Nucleus accumbens (tissue), 56 donors: ENCODE results near the gene SOBP.

Experiments used
- DNase-seq, 56 donors: peaks; one replicate each; lab custom pipeline; 2025; lab: John Stamatoyannopoulos, UW

Gene SOBP

DNA sequence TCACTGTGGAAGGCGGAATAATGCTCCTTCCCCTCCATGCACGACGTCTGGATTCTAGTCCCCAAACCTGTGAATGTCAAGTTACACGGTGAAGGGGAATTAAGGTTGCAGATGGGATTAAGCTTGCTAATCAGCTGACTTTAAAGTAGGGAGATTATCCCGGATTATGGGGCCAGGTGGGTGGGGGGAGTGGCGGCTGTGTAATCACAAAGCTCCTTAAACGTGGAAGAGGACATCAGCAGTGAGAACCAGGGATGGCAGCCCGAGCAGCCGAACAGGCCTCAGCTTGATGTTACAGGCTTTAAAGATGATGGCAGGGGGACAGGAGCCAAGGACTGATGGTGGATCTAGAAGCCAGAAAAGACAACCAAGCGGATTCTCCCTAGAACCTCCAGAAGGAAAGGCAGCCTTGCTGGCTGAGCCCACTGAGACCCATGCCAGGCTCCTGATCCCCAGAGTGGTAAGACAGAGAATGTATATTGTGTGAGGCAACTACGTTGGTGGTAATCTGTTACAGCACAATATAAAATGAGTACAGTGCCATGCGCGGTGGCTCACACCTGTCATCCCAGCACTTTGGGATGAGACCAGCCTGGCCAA lies 216.7 kb downstream of the SOBP start:
- no peak for DNase-seq

- DNase-seq = no peak
Observed at GRCh38 chr6:107707346-107708275, 217.7 kb downstream of the SOBP start.

GRCh38 chr6:107708435-107708834 lies 218.5 kb downstream of the SOBP start:
- no peak for DNase-seq

- DNase-seq = no peak
Observed at GRCh38 chr6:107709341-107709740, 219.4 kb downstream of the SOBP start.
